PC-9 (cell line): ENCODE measurements around the gene CLTCL1.

Source experiments
- CTCF ChIP-seq: fragments of 200-600 bp; sonication (generic); conservative IDR thresholded peaks from 2 replicates; pipeline ENCODE4 v1.6.1; 2017; ENCODE audit warnings: mixed run types, antibody characterized with exemption, mild to moderate bottlenecking, moderate library complexity
- EZH2 ChIP-seq: fragments of 200-600 bp; sonication (generic); IDR thresholded peaks from 2 replicates; pipeline ENCODE4 v1.8.0; 2017; ENCODE audit warnings: antibody characterized with exemption, low read depth

DNA sequence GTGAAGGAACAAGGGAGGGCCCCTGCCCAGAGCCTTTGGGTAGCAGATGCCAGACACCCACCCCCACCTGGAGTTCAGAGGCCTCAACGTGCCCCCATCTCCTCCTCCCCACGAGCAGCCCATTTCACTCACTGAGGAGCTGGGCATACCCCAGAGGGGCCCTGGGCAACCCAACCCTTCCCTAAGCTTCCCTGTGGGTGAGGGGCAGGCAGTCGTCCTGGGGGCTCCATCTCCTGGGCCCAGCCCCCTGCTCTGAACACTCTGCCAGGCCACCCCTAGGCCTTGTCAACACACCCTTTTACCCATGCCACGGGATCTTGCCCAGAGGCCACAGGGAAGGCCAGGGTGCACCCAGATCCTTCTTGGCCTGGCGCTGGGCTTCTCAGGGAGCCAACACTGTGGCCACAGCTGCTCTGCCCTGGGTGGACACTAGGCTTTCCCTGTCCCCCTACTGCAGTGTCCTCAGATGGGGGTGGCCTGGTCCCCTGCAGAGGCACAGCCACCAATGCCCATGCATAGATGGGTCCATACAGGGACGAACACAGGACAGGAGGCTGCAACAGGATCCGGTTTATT, 116.4 kb downstream of the CLTCL1 start:
- TF ChIP-seq CTCF (no peak), EZH2 (no peak)
